Lower lobe of right lung (tissue), 2 donors: ENCODE results near the gene LMNTD1. TPM values are rescaled to one million over a fixed set of nuclear protein-coding genes. Genes with fewer than 3 reads are reported as not detected.

Experiments
- ATAC-seq, 2 donors: fragments of 200-7000 bp; cut with Tn5 transposase; one replicate each; pipeline ENCODE4 v1.9.1; 2020 to 2022; ENCODE audit warnings: mild to moderate bottlenecking in 2 of 2, moderate library complexity in 2 of 2
- DNase-seq: peaks from one replicate; pipeline ENCODE4 v3.0.0-alpha.2; 2020
- H3K27ac ChIP-seq: fragments of 200-600 bp; one replicate; pipeline ENCODE4 v1.8.0; 2022
- H3K27me3 ChIP-seq: fragments of 200-600 bp; one replicate; pipeline ENCODE4 v1.8.0; 2022; ENCODE audit warnings: low read depth
- H3K36me3 ChIP-seq: fragments of 200-600 bp; one replicate; pipeline ENCODE4 v1.8.0; 2022; ENCODE audit warnings: mild to moderate bottlenecking
- H3K4me1 ChIP-seq: fragments of 200-600 bp; one replicate; pipeline ENCODE4 v1.8.0; 2022
- H3K4me3 ChIP-seq: fragments of 200-600 bp; one replicate; pipeline ENCODE4 v1.8.0; 2022; ENCODE audit warnings: mild to moderate bottlenecking
- H3K9me3 ChIP-seq: fragments of 200-600 bp; one replicate; pipeline ENCODE4 v1.8.0; 2022
- CTCF ChIP-seq: fragments of 200-600 bp; IDR thresholded peaks from one replicate; pipeline ENCODE4 v1.8.0; 2022; ENCODE audit warnings: antibody characterized with exemption, mild to moderate bottlenecking
- intact Hi-C: fragments of 100-400 bp; cut with DNase I; formaldehyde crosslinking; loops from one replicate; pipeline ENCODE4 v1.11.0; 2022
- total RNA-seq: library from RNA; stranded (reverse); fragmentation: NEBNext Ultra II Directional; extraction: Animal tissue kit (Norgen Biotek cat#: 25700); gene quantifications from one replicate; pipeline ENCODE4 v1.2.1, GENCODE V29; 2021
- donor health status: DM: no; HTN: yes; CAD: no; lungs with severe emphysema.

LMNTD1 gene
- total RNA-seq, 1 donor from 2014 or later: 2.6 TPM

- no peak for TF ChIP-seq CTCF
- no peak overlapping the region for H3K4me3 ChIP-seq
Measured at GRCh38 chr12:25570418-25570817, 17.3 kb upstream of the LMNTD1 start.

DNA sequence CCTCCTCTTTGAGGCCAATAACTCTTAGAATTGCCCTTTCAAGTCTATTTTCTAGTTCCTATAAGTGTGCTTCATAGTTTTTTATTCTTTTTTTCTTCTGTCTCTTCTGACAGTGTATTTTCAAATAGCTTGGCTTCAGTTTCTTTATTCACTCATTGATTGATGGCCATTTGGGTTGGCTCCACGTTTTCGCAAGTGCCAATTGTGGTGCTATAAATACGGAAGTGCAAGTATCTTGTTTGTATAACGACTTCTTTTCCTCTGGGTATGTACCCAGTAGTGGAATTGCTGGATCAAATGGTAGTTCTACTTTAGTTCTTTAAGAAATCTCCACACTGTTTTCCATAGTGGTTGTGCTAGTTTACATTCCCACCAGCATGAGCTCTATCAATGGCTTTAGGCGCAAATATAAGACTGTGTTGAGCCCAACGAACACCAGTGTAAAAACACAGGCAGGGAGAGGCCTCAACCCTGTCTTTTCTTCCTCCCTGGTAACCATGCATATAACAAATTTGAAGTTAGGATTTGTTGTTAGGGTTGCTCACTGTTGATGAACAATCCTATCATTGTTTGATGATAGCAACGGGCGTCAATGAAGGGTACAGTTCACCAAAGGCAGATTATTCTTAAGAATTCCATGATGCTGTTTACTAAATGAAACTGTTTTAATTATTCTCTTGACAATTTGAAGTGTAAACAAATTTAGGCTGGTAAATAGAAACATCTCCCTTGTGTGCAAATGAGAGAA lies 13.3 kb upstream of the LMNTD1 start:
- H3K4me3 ChIP-seq: no peak overlapping the region
- H3K4me1 ChIP-seq: no peaks in the 10 kb centered on the region
- no peaks in the 10 kb centered on the region for H3K27me3 ChIP-seq
- no peaks in the 10 kb centered on the region for H3K9me3 ChIP-seq
- H3K27ac ChIP-seq: no peak overlapping the region
- no peak for DNase-seq
- ATAC-seq: no peak
- TF ChIP-seq CTCF: no peak
- intact Hi-C loops: no loop called here
- H3K36me3 ChIP-seq: no peaks in the 10 kb centered on the region

More at GRCh38 chr12:25570418-25570817, 17.3 kb upstream of the LMNTD1 start:
- DNase-seq: no peak
- ATAC-seq: no peak
- Histone ChIP-seq H3K27ac (no peak overlapping the region), H3K9me3 (no peaks in the 10 kb centered on the region), H3K36me3 (no peaks in the 10 kb centered on the region), H3K4me1 (no peaks in the 10 kb centered on the region), H3K27me3 (no peaks in the 10 kb centered on the region)
- intact Hi-C loops: no loop called here

- DNase-seq: no peak
- no peaks in the 10 kb centered on the region for H3K9me3 ChIP-seq
- no peak overlapping the region for H3K27ac ChIP-seq
- no peak overlapping the region for H3K4me3 ChIP-seq
- no peaks in the 10 kb centered on the region for H3K4me1 ChIP-seq
- H3K27me3 ChIP-seq: no peaks in the 10 kb centered on the region
- intact Hi-C loops: no loop called here
- no peaks in the 10 kb centered on the region for H3K36me3 ChIP-seq
- ATAC-seq: no peak
- TF ChIP-seq CTCF: no peak
Measured at GRCh38 chr12:25558586-25558985, 5.5 kb upstream of the LMNTD1 start.

DNA sequence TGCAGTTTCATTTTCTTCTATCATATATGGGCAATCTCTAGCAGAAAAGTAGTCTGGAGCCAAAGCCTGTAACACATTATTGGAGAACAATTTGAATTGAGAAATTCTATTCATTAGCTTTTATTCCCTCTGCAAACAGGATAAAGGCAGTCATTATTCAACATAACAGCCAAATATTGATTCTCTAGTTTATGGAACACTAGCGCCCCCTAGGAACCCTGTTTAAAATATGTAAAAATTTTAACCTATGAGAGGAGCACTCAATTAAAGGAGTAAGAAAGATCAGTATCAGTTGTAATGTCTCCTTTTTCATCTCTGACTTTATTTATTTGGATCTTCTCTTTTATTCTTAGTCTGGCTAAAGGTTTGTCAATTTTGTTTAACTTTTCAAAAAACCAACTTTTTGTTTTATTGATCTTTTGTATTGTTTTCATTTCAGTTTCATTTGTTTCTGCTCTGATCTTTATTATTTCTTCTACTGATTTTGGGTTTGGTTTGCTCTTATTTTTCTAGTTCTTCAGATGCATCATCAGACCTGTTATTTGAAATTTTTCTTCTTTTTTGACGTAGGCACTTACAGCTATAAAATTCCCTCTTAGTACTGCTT lies 4.8 kb upstream of the LMNTD1 start:
- intact Hi-C loops: no loop called here
- DNase-seq (no peak), ATAC-seq (no peak)
- Histone ChIP-seq H3K27ac (no peak overlapping the region), H3K4me1 (no peaks in the 10 kb centered on the region), H3K36me3 (no peaks in the 10 kb centered on the region), H3K4me3 (no peak overlapping the region), H3K9me3 (no peaks in the 10 kb centered on the region), H3K27me3 (no peaks in the 10 kb centered on the region)
- TF ChIP-seq CTCF: peak; percentile 44

- Histone ChIP-seq H3K27me3 (no peaks in the 10 kb centered on the region), H3K36me3 (no peaks in the 10 kb centered on the region), H3K27ac (no peak overlapping the region), H3K9me3 (no peaks in the 10 kb centered on the region), H3K4me1 (no peaks in the 10 kb centered on the region), H3K4me3 (no peak overlapping the region)
- intact Hi-C loops: no loop called here
- no peak for TF ChIP-seq CTCF
- DNase-seq (no peak), ATAC-seq (no peak)
Measured at GRCh38 chr12:25556153-25556552, 3.1 kb upstream of the LMNTD1 start.
